OCI-LY7 (cell line): ENCODE data around the gene ATG10. TPM values are rescaled to one million over a fixed set of nuclear protein-coding genes. Genes with fewer than 3 reads are reported as not detected.
A peak's percentile ranks its signal among the peaks of the same experiment; 100 is the strongest.
"Not testable (repeated sequence)": the region's sequence is repeated elsewhere in the genome, so short reads cannot be mapped to it uniquely, and the experiment has no call there.

Source experiments
- BruUV-seq: library from RNA; stranded (reverse); fragments of 400-500 nt; replicated peaks from 2 replicates; lab custom pipeline; 2021; lab: Mats Ljungman, UMichigan
- CTCF ChIA-PET: fragments of 300-600 bp; sonication (Branson Sonifier 250); formaldehyde crosslinking; loops from one replicate; lab custom pipeline; 2022; ENCODE audit warnings: antibody characterized with exemption; ENCODE audit not compliant: unreplicated experiment; lab: Charles Lee
- POLR2A ChIA-PET: fragments of 300-600 bp; sonication (Branson Sonifier 250); formaldehyde crosslinking; loops from one replicate; lab custom pipeline; 2022; ENCODE audit warnings: antibody characterized with exemption; lab: Charles Lee
- DNase-seq: peaks from one replicate; pipeline ENCODE4 v3.0.0-alpha.2; 2015; ENCODE audit warnings: low spot score
- H2AFZ ChIP-seq: fragments of 200-600 bp; sonication (generic), shearing (Covaris generic); 2 replicates; pipeline ENCODE4 v1.6.1; 2014; ENCODE audit warnings: mild to moderate bottlenecking, antibody characterized with exemption, low read length, moderate library complexity
- H3K27ac ChIP-seq: fragments of 200-600 bp; sonication (generic); 2 replicates; pipeline ENCODE4 v1.5.1; 2014; ENCODE audit warnings: mixed run types, low read depth, mild to moderate bottlenecking, moderate library complexity, low read length, inconsistent platforms; ENCODE audit not compliant: poor library complexity, severe bottlenecking
- H3K36me3 ChIP-seq: fragments of 200-600 bp; sonication (generic); 2 replicates; pipeline ENCODE4 v1.6.1; 2014; ENCODE audit warnings: mild to moderate bottlenecking, antibody characterized with exemption, low read length, moderate library complexity, mixed read lengths; ENCODE audit not compliant: insufficient read depth
- H3K4me1 ChIP-seq: fragments of 200-600 bp; sonication (generic); 2 replicates; pipeline ENCODE4 v1.5.1; 2014; ENCODE audit warnings: mild to moderate bottlenecking, low read length; ENCODE audit not compliant: insufficient read depth, poor library complexity, severe bottlenecking
- H3K4me2 ChIP-seq: fragments of 200-600 bp; sonication (generic); 2 replicates; pipeline ENCODE4 v1.6.1; 2014; ENCODE audit warnings: mild to moderate bottlenecking, low read length
- H3K4me3 ChIP-seq: fragments of 200-600 bp; sonication (generic); 2 replicates; pipeline ENCODE4 v1.5.1; 2014; ENCODE audit warnings: mild to moderate bottlenecking, low read depth, low read length; ENCODE audit not compliant: poor library complexity, severe bottlenecking
- H3K79me2 ChIP-seq: fragments of 200-600 bp; sonication (generic); 2 replicates; pipeline ENCODE4 v1.6.1; 2016; ENCODE audit warnings: low read depth, mild to moderate bottlenecking, low read length, moderate library complexity, mixed read lengths; ENCODE audit not compliant: insufficient read depth
- H3K9me2 ChIP-seq: fragments of 200-600 bp; sonication (generic); 2 replicates; pipeline ENCODE4 v1.6.1; 2016; ENCODE audit warnings: mild to moderate bottlenecking, low read length, mixed read lengths; ENCODE audit not compliant: insufficient read depth
- H3K9me3 ChIP-seq: fragments of 200-600 bp; sonication (generic); 2 replicates; pipeline ENCODE4 v1.6.1; 2014; ENCODE audit warnings: mild to moderate bottlenecking, mixed run types, low read length, mixed read lengths
- H4K20me1 ChIP-seq: fragments of 200-600 bp; sonication (generic); 2 replicates; pipeline ENCODE4 v1.6.1; 2014; ENCODE audit warnings: mild to moderate bottlenecking, antibody characterized with exemption, low read length, moderate library complexity, mixed read lengths; ENCODE audit not compliant: insufficient read depth
- EZH2phosphoT487 ChIP-seq: fragments of 200-600 bp; sonication (generic); IDR thresholded peaks from 2 replicates; pipeline ENCODE4 v1.6.1; 2018; ENCODE audit warnings: low read depth, borderline replicate concordance, mild to moderate bottlenecking, mixed run types, antibody characterized with exemption, low read length, moderate library complexity, mixed read lengths
- intact Hi-C: fragments of 100-400 bp; cut with micrococcal nuclease; formaldehyde crosslinking; loops from one replicate; pipeline ENCODE4 v1.10.0; 2022; ENCODE audit not compliant: unreplicated experiment
- total RNA-seq, 2 experiments: library from RNA; depleted of rRNA in 1 of 2; stranded (reverse); fragments of >200 nt in 1 of 2; shearing (Covaris generic) in 1 of 2; gene quantifications; 2 replicates each; pipeline ENCODE4 v1.2.3, GENCODE V29; 2014 to 2022
- TF ChIP-seq, protein P1 (sequence below): fragments of 200-600 bp; sonication (generic); conservative IDR thresholded peaks from 2 replicates; pipeline ENCODE4 v1.5.1; 2014; ENCODE audit warnings: mild to moderate bottlenecking, antibody characterized with exemption, low read length, moderate library complexity, mixed read lengths

The ATG10 gene
- total RNA-seq, 2 experiments from 2014 or later: 5.4 to 14.8 TPM

DNA sequence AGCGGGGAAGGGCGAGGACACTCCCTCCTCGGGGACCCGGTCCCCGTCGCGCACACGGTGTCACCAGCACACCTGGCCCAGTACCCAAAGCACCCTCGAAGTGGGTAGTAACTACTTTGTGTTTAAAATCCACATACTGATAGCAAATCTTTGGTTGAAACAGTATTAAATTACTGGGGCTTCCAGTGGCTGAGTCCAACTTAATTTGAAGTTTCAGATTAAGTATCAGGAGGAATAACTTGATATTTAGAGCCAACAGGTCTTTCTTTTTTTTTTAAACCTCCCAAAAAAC, 615 bp downstream of the ATG10 start:
- Histone ChIP-seq H3K4me3 (peak overlapping the region; percentile 85), H3K27ac (peak overlapping the region; percentile 56), H4K20me1 (no peaks in the 10 kb centered on the region), H3K79me2 (peaks cover 5% of the 10 kb centered on the region; the same call in 1 of the 2 replicates), H3K9me3 (no peaks in the 10 kb centered on the region), H3K4me2 (peak overlapping the region; percentile 100), H3K36me3 (peaks cover 3% of the 10 kb centered on the region; the same call in 1 of the 2 replicates), H2AFZ (peak overlapping the region; percentile 100), H3K4me1 (peaks cover 19% of the 10 kb centered on the region), H3K9me2 (no peaks in the 10 kb centered on the region)
- no peak for TF ChIP-seq EZH2phosphoT487
- TF ChIP-seq, protein P1, sequence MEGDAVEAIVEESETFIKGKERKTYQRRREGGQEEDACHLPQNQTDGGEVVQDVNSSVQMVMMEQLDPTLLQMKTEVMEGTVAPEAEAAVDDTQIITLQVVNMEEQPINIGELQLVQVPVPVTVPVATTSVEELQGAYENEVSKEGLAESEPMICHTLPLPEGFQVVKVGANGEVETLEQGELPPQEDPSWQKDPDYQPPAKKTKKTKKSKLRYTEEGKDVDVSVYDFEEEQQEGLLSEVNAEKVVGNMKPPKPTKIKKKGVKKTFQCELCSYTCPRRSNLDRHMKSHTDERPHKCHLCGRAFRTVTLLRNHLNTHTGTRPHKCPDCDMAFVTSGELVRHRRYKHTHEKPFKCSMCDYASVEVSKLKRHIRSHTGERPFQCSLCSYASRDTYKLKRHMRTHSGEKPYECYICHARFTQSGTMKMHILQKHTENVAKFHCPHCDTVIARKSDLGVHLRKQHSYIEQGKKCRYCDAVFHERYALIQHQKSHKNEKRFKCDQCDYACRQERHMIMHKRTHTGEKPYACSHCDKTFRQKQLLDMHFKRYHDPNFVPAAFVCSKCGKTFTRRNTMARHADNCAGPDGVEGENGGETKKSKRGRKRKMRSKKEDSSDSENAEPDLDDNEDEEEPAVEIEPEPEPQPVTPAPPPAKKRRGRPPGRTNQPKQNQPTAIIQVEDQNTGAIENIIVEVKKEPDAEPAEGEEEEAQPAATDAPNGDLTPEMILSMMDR: no peak
- ChIA-PET CTCF (no interaction called here), POLR2A (no interaction called here)
- BruUV-seq: no TSS peak
- intact Hi-C loops: loop anchor here (5.0 kb wide), 1 partner anchor 1105 kb away; the partner anchor contains the start of genes TMEM167A and XRCC4
- DNase-seq: no peak

- H3K9me3 ChIP-seq: no peaks in the 10 kb centered on the region
- peaks cover 6% of the 10 kb centered on the region for H3K36me3 ChIP-seq
- H2AFZ ChIP-seq: no peak overlapping the region
- H3K9me2 ChIP-seq: no peaks in the 10 kb centered on the region
- ChIA-PET CTCF (interaction anchor here (0.6 kb wide), 1 partner anchor 14 kb away, joined by 3 read pairs; no protein-coding TSS in a partner anchor), POLR2A (interaction anchor here (0.5 to 1.0 kb wide), 7 partner anchors 9 to 1513 kb away, joined by 3 to 5 read pairs (median 3); no protein-coding TSS in a partner anchor)
- H4K20me1 ChIP-seq: no peaks in the 10 kb centered on the region
- TF ChIP-seq EZH2phosphoT487: no peak
- TF ChIP-seq, protein P1: no peak
- no peak for DNase-seq
- H3K4me1 ChIP-seq: no peaks in the 10 kb centered on the region
- H3K27ac ChIP-seq: no peak overlapping the region
- H3K4me3 ChIP-seq: no peak overlapping the region
- H3K79me2 ChIP-seq: no peaks in the 10 kb centered on the region
- BruUV-seq: no TSS peak
- H3K4me2 ChIP-seq: no peak overlapping the region
- intact Hi-C loops: no loop called here
Observed at GRCh38 chr5:81980160-81980559, 8.3 kb downstream of the ATG10 start.

GRCh38 chr5:81980598-81981260, 8.9 kb downstream of the ATG10 start:
- Histone ChIP-seq H3K27ac (no peak overlapping the region), H3K9me2 (no peaks in the 10 kb centered on the region), H3K4me2 (no peak overlapping the region), H4K20me1 (no peaks in the 10 kb centered on the region), H3K4me3 (no peak overlapping the region), H3K4me1 (no peaks in the 10 kb centered on the region), H3K79me2 (no peaks in the 10 kb centered on the region), H2AFZ (no peak overlapping the region), H3K36me3 (peaks cover 6% of the 10 kb centered on the region), H3K9me3 (no peaks in the 10 kb centered on the region)
- intact Hi-C loops: no loop called here
- no peak for DNase-seq
- POLR2A ChIA-PET: interaction anchor here (0.5 to 1.0 kb wide), 4 partner anchors 10 to 1514 kb away, joined by 3 read pairs; no protein-coding TSS in a partner anchor
- TF ChIP-seq EZH2phosphoT487: no peak
- CTCF ChIA-PET: no interaction called here
- no TSS peak for BruUV-seq

- H3K4me3 ChIP-seq, POLR2A ChIA-PET, H3K4me1 ChIP-seq, H3K9me3 ChIP-seq, H3K27ac ChIP-seq, H3K36me3 ChIP-seq, H3K79me2 ChIP-seq, DNase-seq, H4K20me1 ChIP-seq, intact Hi-C loops, H3K4me2 ChIP-seq, H3K9me2 ChIP-seq, CTCF ChIA-PET, BruUV-seq, H2AFZ ChIP-seq: not testable (repeated sequence)
Observed at GRCh38 chr5:81982172-81982685, 10.4 kb downstream of the ATG10 start.

GRCh38 chr5:81983148-81983547, 11.3 kb downstream of the ATG10 start:
- intact Hi-C loops, H3K4me3 ChIP-seq, H3K9me2 ChIP-seq, H3K79me2 ChIP-seq, H3K9me3 ChIP-seq, H4K20me1 ChIP-seq, POLR2A ChIA-PET, CTCF ChIA-PET, H3K4me2 ChIP-seq, BruUV-seq, H3K36me3 ChIP-seq, H3K4me1 ChIP-seq, DNase-seq, H3K27ac ChIP-seq, H2AFZ ChIP-seq: not testable (repeated sequence)
